DMS153 (cell line): ENCODE data around the gene GNAT1.

Experiments used
- DNase-seq: peaks from one replicate; lab custom pipeline; 2025; lab: John Stamatoyannopoulos, UW

The GNAT1 gene

DNA sequence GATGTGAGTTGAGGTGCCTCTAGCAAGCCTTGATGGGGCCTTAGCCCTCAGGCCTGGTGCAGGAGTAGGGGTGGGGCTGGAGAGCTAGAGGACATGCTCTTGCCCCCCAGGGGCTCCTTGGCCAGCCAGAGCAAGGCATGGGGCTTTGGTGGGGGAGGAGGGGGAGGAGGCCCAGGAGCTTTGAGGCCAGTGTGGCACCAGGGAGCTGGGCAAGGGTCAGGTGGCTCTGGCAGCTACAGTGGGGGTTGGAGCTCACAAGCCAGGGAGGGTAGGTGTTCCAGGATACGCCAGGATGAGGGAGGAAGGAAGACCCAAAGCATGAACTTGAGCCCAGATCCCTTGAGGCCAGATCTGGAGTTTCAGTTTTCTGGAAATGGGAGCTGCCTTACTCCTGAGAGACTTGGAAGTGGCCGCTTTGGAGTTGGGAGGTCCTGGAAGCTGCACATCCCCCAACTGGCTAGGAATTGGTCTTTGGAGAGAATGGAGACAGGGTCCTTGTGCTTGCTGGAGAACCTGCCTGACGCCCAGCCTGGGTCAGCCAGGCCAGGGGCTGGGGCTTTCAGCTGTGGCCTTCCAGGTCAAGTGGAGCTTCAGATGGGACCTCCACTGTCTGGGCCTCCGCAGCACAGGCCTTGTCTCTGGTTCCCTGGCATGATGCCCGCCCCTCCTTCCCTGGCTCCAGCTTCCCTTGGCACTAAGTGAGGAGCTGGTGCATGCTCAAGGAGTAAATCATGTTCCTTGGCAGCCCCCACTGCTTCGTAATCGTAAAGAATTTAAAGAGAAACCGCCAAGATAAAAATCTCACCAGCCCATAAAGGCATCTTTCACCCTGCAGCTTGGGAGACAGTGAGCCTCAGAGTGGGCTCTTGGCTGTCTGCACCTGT is 27.6 kb upstream of the GNAT1 start:
- DNase-seq, result no peak

DNA sequence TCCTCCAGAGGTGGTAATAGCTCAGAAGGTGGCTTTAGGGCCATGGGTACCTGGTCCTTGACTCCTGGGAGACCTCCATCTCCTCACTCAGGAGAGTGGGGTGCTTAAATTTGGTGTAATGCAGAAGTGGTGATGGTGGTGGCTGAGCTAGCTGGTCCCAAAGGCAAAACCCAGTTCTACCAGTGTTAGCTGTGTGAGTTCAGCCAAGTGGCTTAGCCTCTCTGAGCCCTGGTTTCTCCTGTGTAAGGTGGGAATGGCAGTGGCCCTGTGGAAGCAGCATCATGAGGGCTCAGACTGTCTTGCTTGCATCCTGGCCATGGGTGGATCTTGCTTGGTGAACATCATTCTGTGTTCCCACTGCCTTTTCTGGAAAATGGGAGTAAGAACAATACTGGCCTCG is 26.9 kb upstream of the GNAT1 start:
- no peak for DNase-seq

DNA sequence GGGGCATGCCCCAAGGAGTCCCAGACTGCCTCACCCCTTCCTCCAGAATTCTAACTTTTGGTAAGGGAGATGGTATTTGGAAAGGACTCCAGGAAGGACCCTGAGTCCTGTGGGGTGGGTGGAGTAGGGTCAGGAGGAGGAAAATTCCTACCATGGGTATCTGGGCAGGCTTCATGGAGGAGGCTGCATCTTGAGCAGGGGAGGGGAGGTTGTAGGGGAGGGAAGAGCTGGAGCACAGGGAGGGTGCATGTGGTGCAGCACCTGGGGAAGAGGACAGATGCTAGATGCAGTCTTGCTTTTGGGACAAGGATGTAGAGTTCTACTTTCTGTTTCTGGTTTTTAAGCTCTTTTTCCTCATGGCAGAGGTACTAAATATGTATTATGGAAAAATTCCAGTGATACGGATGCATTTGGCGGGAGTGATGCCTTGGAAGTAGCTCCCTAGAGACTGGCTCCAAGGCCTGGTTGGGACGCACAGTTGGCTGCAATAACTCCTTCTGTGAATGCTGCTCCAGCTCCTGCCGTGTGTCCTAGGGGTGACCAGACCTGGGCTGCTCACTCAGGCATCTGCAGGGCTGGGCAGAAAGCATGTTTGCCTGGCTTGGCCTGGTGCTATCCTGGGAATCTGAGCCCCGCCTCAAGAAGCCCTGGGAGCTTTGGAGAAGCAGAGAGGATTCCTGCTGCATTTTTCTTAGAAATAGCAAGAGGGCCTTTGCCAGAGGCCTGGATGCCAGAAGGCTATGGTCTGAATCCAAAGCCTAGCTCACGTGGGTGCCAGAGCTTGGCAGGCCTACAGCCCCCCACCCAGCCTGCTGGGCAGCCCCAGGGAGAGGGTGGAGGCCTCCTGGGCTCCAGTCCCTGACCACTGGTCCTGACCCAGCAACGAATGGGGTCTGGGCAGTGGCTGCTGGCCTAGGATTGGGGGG is 26.2 kb upstream of the GNAT1 start:
- DNase-seq, result no peak

DNA sequence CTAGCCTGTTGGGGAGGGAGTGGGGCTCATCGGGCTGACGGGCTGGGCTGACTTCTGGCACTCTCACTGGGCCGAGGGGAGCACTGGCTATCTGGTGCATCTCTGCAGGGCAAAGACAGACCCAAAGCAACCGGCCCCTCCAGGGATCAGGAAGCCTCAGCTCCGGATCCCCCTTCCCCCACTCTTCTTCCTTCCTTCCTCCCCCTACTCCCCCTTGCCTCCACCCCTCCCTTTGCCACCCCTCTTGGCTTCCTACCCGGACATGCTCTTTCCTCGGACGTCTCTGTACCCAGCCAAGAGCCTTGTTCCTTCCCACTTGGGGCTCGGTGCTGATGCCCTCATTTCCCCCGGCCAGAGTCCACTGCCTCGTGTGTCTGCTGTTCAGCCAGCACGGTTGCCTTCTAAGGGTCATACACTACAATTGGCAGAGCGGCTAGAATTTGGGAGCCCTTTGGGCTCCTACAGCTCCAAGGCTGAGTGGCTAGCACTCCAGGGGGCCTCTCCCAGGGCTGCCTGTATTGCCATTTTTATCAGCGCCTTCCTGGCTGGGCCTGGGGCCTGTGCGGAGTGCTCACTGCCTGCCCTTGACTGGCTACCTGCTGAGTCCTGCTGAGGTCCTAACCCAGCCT is 25.4 kb upstream of the GNAT1 start:
- no peak for DNase-seq

DNA sequence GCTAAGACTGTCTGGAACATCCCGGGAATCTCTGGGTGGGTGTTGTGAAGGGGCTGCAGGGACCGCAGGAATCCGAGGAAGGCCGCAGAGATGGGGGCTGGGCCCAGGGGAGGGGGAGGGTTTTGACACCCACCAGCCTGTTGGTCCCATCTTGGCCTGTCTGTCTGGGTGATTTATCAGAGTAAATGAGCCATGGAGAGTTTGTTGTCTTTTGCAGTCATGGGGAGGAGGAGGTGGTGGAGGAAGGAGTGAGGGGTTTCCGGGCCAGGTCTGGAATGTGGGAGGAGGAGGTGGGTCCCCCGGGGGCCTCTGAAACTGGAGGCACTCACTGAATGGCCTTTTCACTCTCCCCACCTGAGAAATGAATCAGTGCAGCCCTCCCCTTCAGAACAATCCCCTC is 24.8 kb upstream of the GNAT1 start:
- DNase-seq, result no peak

DNA sequence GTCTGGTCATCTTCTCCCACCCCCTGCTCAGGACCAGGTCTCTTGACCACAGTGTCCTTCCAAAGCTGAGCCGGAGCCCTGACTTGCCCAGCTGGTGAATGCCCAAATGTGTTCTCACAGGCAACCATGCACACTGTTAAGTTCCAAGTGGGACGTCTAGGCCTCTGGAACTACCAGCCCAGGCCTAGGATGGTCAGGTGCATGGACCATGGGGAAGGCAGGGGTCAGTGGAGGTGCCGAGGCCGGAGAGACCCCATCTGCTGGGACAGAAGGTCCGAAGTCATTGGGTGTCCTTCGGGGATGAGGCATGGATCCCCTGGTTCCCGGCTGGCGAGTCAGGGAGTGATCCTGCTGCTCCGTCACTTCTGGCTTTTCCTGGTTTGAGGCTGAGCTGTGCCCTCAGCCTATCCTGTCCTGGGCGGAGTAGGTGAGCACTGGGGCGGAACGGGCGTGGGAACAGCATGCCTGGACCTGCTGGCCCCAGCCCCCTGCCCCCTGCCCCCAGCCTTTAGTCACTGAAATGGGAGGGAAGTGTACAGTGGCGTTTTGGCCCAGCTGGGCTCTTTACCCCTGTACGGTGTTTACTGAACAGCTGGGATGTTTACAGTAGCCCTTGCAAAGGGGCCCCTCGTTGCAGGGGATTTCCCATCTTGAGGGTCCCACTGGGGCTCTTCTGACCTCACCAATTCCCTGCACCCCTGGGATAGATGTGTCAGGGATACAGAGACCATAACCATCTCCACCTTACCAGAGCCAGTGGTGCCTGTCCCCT is 24.2 kb upstream of the GNAT1 start:
- DNase-seq, result no peak

DNA sequence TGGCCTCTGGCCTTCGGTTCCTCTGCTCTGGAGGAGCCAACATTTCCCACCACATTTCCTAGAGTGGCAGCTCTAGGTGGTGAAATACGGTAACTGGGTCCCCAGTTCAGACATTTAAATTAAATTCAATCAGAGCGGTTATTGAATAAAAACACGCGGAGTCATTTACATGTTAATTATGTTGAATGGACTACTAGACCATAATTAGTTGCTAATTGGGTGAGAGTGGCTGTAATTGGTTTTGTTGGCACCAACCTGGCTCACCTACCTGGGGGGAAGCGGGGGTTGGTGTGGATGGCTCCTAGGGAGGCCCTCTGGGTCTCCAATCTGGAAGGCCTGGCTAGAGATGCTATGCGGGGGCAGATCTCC is 23.6 kb upstream of the GNAT1 start:
- no peak for DNase-seq

DNA sequence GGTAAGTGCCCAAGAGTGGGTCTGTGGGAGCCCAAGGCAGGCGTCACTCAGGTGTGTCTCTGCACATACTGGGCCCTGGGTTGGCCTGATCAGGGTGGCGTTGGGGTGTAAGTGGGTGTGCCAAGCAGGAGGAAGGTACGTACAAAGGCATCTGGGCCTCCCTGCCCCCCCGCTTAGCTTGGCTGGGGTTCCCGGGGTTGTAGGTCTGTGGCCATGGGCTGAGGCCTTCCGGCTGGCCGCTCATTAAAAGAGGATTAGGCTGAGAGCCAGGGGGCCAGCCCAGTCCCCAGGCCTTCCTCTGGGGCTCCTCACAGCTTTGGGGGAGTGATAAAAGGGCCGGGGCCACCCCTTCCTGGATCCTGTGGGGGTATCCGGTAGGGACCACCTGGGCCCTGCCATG is 23.0 kb upstream of the GNAT1 start:
- DNase-seq, result no peak

DNA sequence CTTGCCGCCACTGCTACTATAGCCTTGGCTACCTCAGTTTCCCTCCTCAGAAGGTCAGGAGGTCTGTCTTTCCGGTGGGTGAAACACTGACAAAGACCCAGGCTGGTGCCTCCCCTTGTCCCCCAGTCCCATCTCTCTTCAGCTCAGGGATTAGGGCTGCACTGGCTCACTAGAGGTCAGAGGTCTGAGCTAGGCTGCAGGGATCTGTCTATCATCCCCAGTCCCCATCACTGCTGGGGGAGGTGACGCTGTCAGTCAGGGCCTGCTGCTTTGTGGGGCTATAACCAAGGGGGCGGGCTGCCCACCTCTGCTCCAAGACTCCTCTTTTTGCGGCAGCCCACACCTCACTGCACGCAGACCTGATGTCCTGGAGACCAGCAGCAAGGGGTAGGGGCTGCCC is 22.6 kb upstream of the GNAT1 start:
- no peak for DNase-seq

DNA sequence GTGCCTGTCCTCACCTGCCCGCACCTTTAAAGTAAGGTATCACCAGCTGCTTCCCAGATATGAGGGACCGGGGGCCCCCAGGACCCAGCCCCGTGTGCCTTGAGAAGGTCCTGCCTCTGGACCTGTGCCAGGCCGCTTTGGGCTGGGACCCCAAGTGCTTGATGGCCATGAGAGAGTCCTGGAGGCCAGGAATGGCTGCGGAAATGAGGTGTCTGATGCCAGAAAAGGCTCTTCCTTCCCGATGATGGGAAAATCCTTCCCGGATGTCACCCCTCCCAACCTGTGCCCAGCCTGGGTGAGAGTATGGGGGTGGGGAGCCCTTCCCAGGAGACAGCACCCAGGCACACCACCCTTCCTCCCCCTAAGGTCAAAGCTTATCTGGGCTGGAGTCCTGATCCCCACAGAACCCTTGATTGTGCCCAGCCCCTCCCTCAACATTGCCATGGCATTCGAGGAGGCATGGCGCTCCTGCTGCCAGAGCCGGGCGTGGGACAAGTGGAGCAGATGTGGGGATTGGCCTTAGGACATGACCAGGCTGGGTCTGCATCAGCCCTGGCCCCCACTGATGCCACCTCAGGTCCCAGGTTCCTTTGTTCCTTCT is 22.1 kb upstream of the GNAT1 start:
- no peak for DNase-seq

DNA sequence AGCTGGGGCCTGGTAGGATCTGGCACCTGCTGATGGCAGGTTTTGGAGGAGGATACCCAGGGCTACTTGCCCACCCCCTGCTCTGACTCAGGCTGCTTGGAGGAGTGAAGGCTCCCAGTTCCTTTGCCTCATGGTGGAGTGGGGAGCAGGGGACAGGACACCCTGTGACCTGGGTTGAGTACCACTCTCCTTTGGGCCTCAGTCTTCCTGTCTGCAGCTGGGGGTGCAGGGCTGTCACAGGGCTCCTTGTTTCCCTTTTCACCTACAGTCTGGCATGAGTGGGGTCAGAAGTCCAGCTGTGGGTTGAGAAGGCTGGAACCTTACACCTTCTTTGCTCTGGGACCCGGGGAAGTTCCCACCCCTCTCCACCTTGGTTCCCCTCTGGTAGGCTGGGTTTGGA is 21.6 kb upstream of the GNAT1 start:
- no peak for DNase-seq

DNA sequence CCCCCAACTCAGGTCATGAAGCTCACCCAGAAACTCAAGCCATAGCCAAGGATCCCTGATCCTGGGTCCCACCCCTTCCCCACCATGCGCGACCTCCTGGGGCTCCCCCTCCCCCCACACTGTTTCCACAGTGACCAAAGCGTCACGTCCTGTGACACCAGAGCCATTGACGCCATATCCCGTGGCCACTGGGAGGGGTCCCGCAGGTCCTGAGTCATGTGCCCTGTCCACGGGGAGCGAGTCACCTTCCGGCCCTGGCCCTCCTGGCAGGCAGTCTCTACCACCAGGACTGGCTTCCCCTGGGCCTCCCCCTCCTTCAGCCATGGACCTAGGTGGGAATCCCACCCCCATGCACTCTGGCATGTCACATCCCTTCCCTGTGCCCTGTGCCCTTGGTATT is 20.7 kb upstream of the GNAT1 start:
- no peak for DNase-seq

DNA sequence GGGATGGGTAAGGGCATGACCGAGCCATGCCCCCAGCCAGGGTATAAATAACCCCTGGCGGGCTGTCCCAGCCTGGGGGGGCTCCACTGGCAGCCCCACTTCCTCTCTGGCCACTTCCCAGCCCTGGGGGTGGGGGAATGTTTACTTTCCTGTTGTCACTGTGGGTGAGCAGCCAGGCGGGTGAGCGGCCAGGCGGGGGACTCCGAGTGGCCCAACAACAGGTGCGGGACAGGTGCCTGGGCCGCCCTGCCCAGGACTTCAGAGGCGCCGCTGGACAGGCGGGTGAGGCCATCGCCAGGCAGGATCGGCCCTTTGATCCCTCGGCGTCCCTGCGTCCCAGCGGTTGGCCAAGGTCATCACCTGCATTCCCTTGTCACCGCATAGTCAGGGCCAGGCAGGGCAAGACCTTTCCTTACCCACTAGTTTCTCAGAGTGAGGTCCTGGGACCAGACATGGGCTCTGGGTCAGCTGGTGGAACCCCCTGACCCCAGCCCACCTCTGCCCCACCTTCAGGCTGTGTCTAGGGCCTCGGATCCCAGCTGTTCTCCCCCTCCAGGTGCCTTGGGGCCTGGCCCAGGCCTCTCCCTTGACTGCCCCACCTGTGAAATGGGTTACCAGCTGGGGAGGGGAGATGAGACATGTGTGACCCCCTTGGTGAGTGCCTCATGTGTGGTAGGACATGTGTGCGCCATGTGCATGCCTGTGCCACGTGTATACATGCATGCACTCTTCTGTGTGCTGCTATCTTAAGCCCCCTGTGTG is 19.7 kb upstream of the GNAT1 start:
- DNase-seq, result no peak

DNA sequence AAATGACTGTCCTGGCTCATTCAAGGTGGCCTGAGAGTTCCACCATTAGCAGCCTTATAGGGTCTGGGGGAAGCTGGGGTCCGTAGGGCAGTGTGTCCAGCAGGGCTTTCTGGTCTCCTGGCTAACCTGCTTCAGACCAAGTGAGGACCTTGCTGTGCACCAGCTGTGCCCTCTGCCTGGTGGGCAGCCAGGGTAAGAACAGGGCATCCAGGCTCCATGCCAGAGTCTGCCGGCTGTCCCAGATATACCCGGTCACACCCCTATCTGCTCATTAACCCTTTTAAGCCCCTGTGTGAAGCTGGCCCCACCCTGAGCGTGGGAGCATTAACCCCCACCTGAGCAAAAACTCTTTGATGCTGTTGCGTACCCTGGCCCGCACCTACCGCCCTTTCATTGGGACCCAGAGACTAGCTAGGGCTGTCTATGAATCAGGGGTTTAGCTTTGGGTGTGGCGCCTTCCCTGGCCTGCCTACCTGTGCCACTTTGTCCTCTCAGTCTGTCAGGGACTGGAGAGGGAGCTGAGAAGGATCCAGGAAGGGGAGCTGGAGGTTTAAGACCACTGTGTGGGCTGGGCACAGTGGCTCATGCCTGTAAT is 18.7 kb upstream of the GNAT1 start:
- no peak for DNase-seq

DNA sequence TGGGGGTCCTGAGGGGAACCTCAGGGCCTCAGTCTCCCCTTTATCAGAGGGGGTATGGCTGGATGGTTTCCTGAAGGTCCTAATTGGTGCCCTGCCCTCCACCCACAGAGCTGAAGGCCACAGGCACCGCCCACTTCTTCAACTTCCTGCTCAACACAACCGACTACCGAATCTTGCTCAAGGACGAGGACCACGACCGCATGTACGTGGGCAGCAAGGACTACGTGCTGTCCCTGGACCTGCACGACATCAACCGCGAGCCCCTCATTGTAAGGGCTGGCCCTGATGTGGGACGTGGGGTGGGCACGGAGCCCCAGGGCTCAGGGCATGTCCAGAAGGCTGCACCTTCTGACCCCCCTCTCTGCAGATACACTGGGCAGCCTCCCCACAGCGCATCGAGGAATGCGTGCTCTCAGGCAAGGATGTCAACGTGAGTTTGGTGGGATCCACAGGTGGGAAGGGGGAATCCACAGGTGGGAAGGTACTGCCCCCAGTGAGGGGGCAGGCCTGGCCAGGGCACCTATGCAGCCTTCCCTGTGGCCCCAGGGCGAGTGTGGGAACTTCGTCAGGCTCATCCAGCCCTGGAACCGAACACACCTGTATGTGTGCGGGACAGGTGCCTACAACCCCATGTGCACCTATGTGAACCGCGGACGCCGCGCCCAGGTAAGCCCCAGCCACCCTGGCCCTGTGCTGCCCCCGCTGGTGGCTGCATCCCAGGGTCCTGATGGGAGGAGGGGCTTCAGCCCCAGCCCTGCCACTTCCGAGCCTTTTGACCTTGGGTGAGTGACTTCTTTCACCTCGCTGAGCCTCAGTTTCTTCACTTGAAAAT is 17.5 kb upstream of the GNAT1 start:
- no peak for DNase-seq

DNA sequence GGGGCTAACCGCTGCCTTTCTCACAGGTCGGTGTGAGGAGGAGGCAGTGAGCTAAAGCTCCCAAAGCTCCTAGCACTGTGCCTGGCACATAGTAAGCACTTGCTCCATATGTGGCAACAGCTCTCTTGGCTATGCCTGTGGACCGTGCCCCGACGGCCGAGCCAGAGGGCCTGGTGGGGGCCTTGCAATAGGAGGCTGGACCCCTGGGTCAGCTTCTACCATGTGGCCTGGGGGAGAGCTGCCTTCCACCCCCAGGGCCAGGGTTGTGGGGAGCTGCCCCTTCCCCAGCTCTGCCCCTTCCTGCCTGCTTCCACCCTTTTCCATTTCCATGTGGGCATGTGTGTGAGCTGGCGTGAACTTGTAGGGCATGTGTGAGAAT is 16.9 kb upstream of the GNAT1 start:
- no peak for DNase-seq

DNA sequence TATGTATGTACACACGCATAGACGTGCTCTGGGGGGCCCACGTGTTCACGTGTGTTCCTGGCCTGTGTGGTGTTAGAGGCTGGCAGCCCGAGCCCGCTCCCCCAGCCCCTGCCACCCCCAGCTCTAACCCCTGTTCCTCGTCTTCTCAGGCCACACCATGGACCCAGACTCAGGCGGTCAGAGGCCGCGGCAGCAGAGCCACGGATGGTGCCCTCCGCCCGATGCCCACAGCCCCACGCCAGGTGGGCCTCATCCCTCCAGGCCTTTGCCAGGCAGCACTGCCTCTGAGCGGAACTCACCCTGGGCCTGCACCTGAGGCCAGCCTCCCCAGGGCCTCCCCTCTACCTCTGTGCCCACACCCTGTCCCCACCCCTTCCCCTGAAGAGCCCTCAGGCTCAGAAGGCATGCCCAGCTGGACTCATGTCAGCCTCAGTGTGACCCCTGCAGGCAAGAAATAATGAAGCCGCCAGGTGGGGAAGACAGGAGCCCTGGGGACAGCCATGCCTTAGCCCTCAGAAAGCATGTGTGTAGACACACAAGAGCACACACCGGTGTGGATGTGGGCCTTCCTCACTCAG is 16.4 kb upstream of the GNAT1 start:
- DNase-seq, result no peak

DNA sequence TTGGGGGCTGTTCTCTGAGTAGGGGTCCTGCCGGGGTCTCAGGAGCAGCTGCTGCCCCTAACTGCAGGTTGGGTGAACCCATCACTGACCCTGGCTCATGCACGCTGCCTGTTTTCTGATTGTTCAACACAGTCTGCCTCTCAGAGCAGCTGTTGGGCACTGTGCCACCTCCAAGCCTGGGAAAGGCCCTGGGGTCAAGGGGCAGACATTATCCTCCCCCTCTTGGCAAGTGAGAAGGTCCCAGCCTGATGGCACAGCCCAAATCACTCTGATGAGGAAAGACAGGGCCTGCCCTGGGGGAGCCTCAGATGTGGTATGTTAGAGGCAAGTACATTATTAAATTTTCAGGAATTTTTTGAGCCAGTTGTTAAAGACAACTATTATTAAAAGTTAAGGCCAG is 14.1 kb upstream of the GNAT1 start:
- DNase-seq, result no peak

DNA sequence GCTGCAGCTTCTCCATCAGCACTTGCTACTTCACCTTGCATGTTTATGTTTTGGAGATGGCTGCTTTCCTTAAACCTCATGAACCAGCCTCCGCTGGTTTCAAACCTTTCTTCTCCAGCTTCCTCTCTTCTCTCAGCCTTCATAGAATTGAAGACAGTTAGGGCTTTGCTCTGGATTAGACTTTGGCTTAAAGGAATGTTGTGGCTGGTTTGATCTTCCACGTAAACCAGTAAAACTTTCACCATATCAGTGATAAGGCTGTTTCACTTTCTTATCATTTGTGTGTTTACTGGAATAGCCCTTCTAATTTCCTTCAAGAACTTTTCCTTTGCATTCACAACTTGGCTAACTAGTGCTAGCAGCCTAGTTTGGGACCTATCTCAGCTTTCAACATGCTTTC is 11.7 kb upstream of the GNAT1 start:
- no peak for DNase-seq
